A549 (cell line): ENCODE results near the gene MCRIP1. TPM values are rescaled to one million over a fixed set of nuclear protein-coding genes. Genes with fewer than 3 reads are reported as not detected.

Experiments used
- ATAC-seq, 2 experiments: fragments of 200-7000 bp in 1 of 2; fragments of >200 bp in 1 of 2; cut with Nextera tagmentation in 1 of 2; cut with Tn5 transposase in 1 of 2; 3 replicates each; pipeline versions ENCODE4 v1.8.0 to v1.9.1; 2018 to 2020; ENCODE audit warnings: mild to moderate bottlenecking in 1 of 2, moderate library complexity in 1 of 2
- CTCF ChIA-PET: fragments of 300-600 bp; sonication (Branson Sonifier 250); formaldehyde crosslinking; extraction: SDS; loops from one replicate; lab custom pipeline; 2021; ENCODE audit warnings: antibody characterized with exemption, inconsistent platforms; lab: Yijun Ruan, JAX
- POLR2A ChIA-PET: fragments of 350-600 bp; formaldehyde crosslinking; extraction: SDS; loops from one replicate; lab custom pipeline; 2021; ENCODE audit warnings: antibody characterized with exemption, inconsistent platforms; lab: Yijun Ruan, JAX
- DNase-seq, 2 experiments: peaks; one replicate each; pipeline versions ENCODE4 v3.0.0 to v3.0.0-alpha.2; 2011 to 2016; ENCODE audit warnings: low read depth in 1 of 2, low spot score in 1 of 2
- FAIRE-seq: peaks from 2 replicates; lab custom pipeline; 2011; peaks lifted over from hg19 to GRCh38; lab: Jason Lieb, UNC
- H3K27ac ChIP-seq, 2 experiments: fragments of >200 bp; sonication (Bioruptor Twin); formaldehyde crosslinking; 3 replicates each; pipeline ENCODE4 v1.5.1; 2016 to 2017
- H3K4me1 ChIP-seq: fragments of >200 bp; sonication (Bioruptor Twin); formaldehyde crosslinking; 3 replicates; pipeline ENCODE4 v1.6.1; 2016
- H3K4me2 ChIP-seq: fragments of >200 bp; sonication (Bioruptor Twin); formaldehyde crosslinking; 3 replicates; pipeline ENCODE4 v1.6.1; 2016
- H3K4me3 ChIP-seq: fragments of >200 bp; sonication (Bioruptor Twin); formaldehyde crosslinking; 3 replicates; pipeline ENCODE4 v1.5.1; 2016
- H3K9me3 ChIP-seq: fragments of >200 bp; sonication (Bioruptor Twin); formaldehyde crosslinking; 3 replicates; pipeline ENCODE4 v1.6.1; 2016
- CBX8 ChIP-seq: fragments of 200-600 bp; sonication (generic); IDR thresholded peaks from 2 replicates; pipeline ENCODE4 v1.6.1; 2016
- CEBPB ChIP-seq, 2 experiments: fragments of >200 bp in 1 of 2; sonication (Bioruptor Twin) in 1 of 2; formaldehyde crosslinking in 1 of 2; IDR thresholded peaks; 2 replicates each; pipeline ENCODE4 v1.6.1; 2012 to 2016
- CHD4 ChIP-seq: fragments of 200-600 bp; sonication (generic); IDR thresholded peaks from 2 replicates; pipeline ENCODE4 v1.6.1; 2016; ENCODE audit warnings: antibody characterized with exemption, mild to moderate bottlenecking, borderline replicate concordance
- EHF ChIP-seq: fragments of 250-450 bp; sonication (Bioruptor Pico); IDR thresholded peaks from 2 replicates; pipeline ENCODE4 v1.5.0; 2020; ENCODE audit warnings: mild to moderate bottlenecking
- FOSL2 ChIP-seq, 2 experiments: fragments of 450-650 bp in 1 of 2; fragments of >200 bp in 1 of 2; sonication (Bioruptor Twin) in 1 of 2; formaldehyde crosslinking; IDR thresholded peaks; 2 replicates each; pipeline versions ENCODE4 v1.5.0 to v1.6.1; 2016 to 2020; ENCODE audit warnings: mild to moderate bottlenecking in 1 of 2, moderate library complexity in 1 of 2
- HDAC2 ChIP-seq: fragments of 200-600 bp; sonication (generic); IDR thresholded peaks from 2 replicates; pipeline ENCODE4 v1.6.1; 2016
- HEYL ChIP-seq: fragments of 250-450 bp; sonication (Bioruptor Pico); IDR thresholded peaks from 2 replicates; pipeline ENCODE4 v1.8.0; 2021; ENCODE audit warnings: mild to moderate bottlenecking, moderate library complexity
- HOXA7 ChIP-seq: fragments of 250-450 bp; sonication (Bioruptor Pico); IDR thresholded peaks from 2 replicates; pipeline ENCODE4 v1.5.0; 2020; ENCODE audit warnings: mild to moderate bottlenecking, moderate library complexity
- HOXB13 ChIP-seq: fragments of 250-450 bp; sonication (Bioruptor Pico); IDR thresholded peaks from 2 replicates; pipeline ENCODE4 v1.5.0; 2020; ENCODE audit warnings: low read depth, mild to moderate bottlenecking, moderate library complexity
- HOXB5 ChIP-seq: fragments of 250-450 bp; sonication (Bioruptor Pico); IDR thresholded peaks from 2 replicates; pipeline ENCODE4 v1.5.0; 2020; ENCODE audit warnings: mild to moderate bottlenecking, moderate library complexity
- JUN ChIP-seq, 2 experiments: fragments of >200 bp; sonication (Bioruptor Twin); formaldehyde crosslinking; IDR thresholded peaks; 2 replicates in 1 of 2; 3 replicates in 1 of 2; pipeline ENCODE4 v1.6.1; 2016 to 2017
- MAFK ChIP-seq: fragments of 450-650 bp; IDR thresholded peaks from 2 replicates; pipeline ENCODE4 v1.6.1; 2014; ENCODE audit not compliant: partially characterized antibody
- MYC ChIP-seq: IDR thresholded peaks from 2 replicates; pipeline ENCODE4 v1.6.1; 2012; ENCODE audit warnings: mild to moderate bottlenecking, inconsistent platforms, low read length, improper control_type of control experiment, borderline replicate concordance
- NFE2L2 ChIP-seq: fragments of 150-350 bp; conservative IDR thresholded peaks from 2 replicates; pipeline ENCODE4 v1.6.1; 2014; ENCODE audit warnings: low read length
- NPAS2 ChIP-seq: fragments of 250-450 bp; sonication (Bioruptor Pico); IDR thresholded peaks from 2 replicates; pipeline ENCODE4 v1.8.0; 2022; ENCODE audit warnings: mild to moderate bottlenecking, moderate library complexity, borderline replicate concordance
- NR3C1 ChIP-seq: fragments of >200 bp; sonication (Bioruptor Twin); formaldehyde crosslinking; IDR thresholded peaks from 3 replicates; pipeline ENCODE4 v1.6.1; 2017
- RAD21 ChIP-seq, 2 experiments: fragments of >200 bp in 1 of 2; sonication (Bioruptor Twin) in 1 of 2; formaldehyde crosslinking in 1 of 2; IDR thresholded peaks in 1 of 2; conservative IDR thresholded peaks in 1 of 2; 2 replicates in 1 of 2; 3 replicates in 1 of 2; pipeline ENCODE4 v1.6.1; 2012 to 2018; ENCODE audit warnings: inconsistent platforms in 1 of 2
- RCOR1 ChIP-seq: fragments of 150-350 bp; IDR thresholded peaks from 2 replicates; pipeline ENCODE4 v1.6.1; 2014; ENCODE audit warnings: antibody characterized with exemption, low read length, low read depth
- RFX5 ChIP-seq: fragments of 450-650 bp; IDR thresholded peaks from 2 replicates; pipeline ENCODE4 v1.7.1; 2014; ENCODE audit warnings: antibody characterized with exemption, mild to moderate bottlenecking, moderate library complexity
- RNF2 ChIP-seq: fragments of 200-600 bp; sonication (generic); IDR thresholded peaks from 2 replicates; pipeline ENCODE4 v1.6.1; 2016; ENCODE audit warnings: low read depth, mild to moderate bottlenecking, antibody characterized with exemption, moderate library complexity, borderline replicate concordance
- SREBF2 ChIP-seq: fragments of 450-650 bp; IDR thresholded peaks from 2 replicates; pipeline ENCODE4 v1.6.1; 2014; ENCODE audit warnings: mild to moderate bottlenecking, moderate library complexity
- TP53 ChIP-seq: fragments of 250-450 bp; sonication (Bioruptor Pico); IDR thresholded peaks from 2 replicates; pipeline ENCODE4 v1.5.0; 2021; ENCODE audit warnings: mild to moderate bottlenecking, moderate library complexity
- ZC3H11A ChIP-seq: fragments of 450-650 bp; IDR thresholded peaks from 2 replicates; pipeline ENCODE4 v1.6.1; 2014; ENCODE audit warnings: antibody characterized with exemption, mild to moderate bottlenecking
- ZNF302 ChIP-seq: fragments of 250-450 bp; sonication (Bioruptor Pico); IDR thresholded peaks from 2 replicates; pipeline ENCODE4 v1.9.0; 2021; ENCODE audit warnings: inconsistent platforms, mild to moderate bottlenecking, moderate library complexity
- WGBS: methylation state at CpG from one replicate; pipeline ENCODE4 v1.1.6; 2017; ENCODE audit errors: missing lambda C conversion rate; 5-methylcytosine and 5-hydroxymethylcytosine counted together
- polyA plus RNA-seq, 4 experiments: library from polyadenylated mRNA; depleted of rRNA in 3 of 4; stranded (reverse); fragments of >200 nt; fragmentation: RNase III in 1 of 4; extraction: RNeasy Plus Mini Kit Qiagen cat#74134 plus additional on column Dnase treatment in 1 of 4; gene quantifications; 2 replicates in 3 of 4; 3 replicates in 1 of 4; pipeline ENCODE4 v1.2.3, GENCODE V29; 2011 to 2017
- TF ChIP-seq, protein P1 (sequence below): fragments of 150-350 bp; IDR thresholded peaks from 2 replicates; pipeline ENCODE4 v1.6.1; 2014; ENCODE audit warnings: low read depth, mild to moderate bottlenecking, low read length
- TF ChIP-seq, protein P2 (sequence below): IDR thresholded peaks from 2 replicates; pipeline ENCODE4 v1.6.1; 2012
- TF ChIP-seq, protein P3 (sequence below): fragments of >200 bp; sonication (Bioruptor Twin); formaldehyde crosslinking; IDR thresholded peaks from 3 replicates; pipeline ENCODE4 v1.5.1; 2016
- TF ChIP-seq, protein P4 (sequence below): fragments of >200 bp; sonication (Bioruptor Twin); formaldehyde crosslinking; IDR thresholded peaks from 3 replicates; pipeline ENCODE4 v1.6.1; 2016
- TF ChIP-seq, protein P5 (sequence below): IDR thresholded peaks from 2 replicates; pipeline ENCODE4 v1.6.1; 2012

MCRIP1 gene
- polyA plus RNA-seq, 2 of the 4 experiments (the other 2 are of a cell fraction) = 32.0 to 51.0 TPM

DNA sequence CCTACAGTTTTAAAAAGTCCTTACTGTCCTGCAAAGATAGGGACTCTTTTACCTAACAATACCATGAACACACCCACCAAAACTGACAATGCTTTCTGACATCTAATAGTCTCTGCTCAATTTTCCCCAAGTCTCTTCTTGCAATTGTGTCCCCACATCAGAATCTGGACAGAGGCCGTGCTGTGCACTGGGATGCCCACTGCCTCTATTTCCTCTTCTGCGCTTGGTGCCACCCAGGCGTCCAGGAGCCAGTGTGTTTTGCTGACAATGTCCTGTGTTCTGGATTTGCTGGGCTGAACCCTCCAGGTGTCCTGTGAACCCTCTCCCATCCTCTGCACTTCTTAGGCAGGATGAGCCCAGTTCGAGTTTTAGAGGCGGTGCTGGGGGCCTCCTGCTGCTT, 44.5 kb upstream of the MCRIP1 start:
- peaks cover 6% of the 10 kb centered on the region; the same call in 2 of the 3 replicates for H3K4me1 ChIP-seq
- no peaks in the 10 kb centered on the region for H3K9me3 ChIP-seq
- FAIRE-seq (no peak), ATAC-seq (no peak), DNase-seq (no peak)
- CTCF ChIA-PET = interaction anchor here (1.2 kb wide), 1 partner anchor 8 kb away, joined by 3 read pairs; no protein-coding TSS in a partner anchor
- no peak overlapping the region for H3K4me3 ChIP-seq
- H3K27ac ChIP-seq = no peak overlapping the region
- H3K4me2 ChIP-seq = no peak overlapping the region
- POLR2A ChIA-PET = interaction anchor here (1.4 kb wide), 1 partner anchor 9 kb away, joined by 5 read pairs; no protein-coding TSS in a partner anchor
- TF ChIP-seq, protein P1, sequence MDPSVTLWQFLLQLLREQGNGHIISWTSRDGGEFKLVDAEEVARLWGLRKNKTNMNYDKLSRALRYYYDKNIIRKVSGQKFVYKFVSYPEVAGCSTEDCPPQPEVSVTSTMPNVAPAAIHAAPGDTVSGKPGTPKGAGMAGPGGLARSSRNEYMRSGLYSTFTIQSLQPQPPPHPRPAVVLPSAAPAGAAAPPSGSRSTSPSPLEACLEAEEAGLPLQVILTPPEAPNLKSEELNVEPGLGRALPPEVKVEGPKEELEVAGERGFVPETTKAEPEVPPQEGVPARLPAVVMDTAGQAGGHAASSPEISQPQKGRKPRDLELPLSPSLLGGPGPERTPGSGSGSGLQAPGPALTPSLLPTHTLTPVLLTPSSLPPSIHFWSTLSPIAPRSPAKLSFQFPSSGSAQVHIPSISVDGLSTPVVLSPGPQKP = no peak
- TF ChIP-seq EHF (CRISPR knock-in tag) (no peak), ZNF302 (CRISPR knock-in tag) (no peak), HDAC2 (no peak)
- TF ChIP-seq, protein P2, sequence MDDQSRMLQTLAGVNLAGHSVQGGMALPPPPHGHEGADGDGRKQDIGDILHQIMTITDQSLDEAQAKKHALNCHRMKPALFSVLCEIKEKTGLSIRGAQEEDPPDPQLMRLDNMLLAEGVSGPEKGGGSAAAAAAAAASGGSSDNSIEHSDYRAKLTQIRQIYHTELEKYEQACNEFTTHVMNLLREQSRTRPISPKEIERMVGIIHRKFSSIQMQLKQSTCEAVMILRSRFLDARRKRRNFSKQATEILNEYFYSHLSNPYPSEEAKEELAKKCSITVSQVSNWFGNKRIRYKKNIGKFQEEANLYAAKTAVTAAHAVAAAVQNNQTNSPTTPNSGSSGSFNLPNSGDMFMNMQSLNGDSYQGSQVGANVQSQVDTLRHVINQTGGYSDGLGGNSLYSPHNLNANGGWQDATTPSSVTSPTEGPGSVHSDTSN = no peak
- 93% methylated on average over 5 of the region's 5 CpGs for WGBS

DNA sequence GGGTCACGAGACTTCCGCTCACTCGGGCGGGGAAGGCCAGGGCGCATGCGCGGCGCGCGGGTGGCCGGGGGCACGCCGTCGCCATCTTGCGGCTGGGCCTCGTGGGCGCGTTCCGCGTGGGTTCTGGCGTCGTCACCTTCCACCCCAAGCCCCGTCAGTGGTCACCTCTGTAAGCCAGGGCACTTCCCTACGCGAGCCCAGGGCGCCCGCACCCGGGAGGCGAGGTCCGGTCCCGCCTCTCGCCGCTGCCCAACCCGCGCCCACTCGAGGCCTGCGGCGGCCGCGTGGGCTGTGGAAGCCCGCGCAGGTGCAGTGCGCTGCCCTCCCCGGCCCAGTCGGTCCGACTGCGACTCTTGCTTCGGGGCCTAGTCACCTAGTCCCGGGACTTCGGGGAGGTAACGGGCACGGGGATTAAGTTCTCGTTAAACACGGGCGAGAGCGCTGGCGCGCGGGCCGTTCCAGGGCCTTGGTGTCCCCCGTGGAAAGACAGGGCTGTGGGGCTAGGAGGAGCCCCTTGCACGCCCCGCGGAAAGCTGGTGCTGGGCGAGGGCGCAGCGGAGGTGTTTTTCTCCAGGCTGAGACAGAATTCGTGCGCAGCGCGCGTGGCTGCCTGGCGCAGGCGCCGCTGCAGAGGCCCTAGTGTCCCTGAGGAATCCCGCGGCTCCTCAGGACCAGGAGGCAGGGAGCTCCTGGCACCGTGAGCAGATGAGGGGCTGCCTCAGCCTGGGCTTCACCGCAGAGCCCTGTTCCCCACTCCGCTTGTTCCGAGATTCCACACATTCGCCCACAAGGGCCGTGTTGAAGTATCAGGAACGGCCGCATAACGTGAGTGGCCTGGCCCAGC, 38.5 kb upstream of the MCRIP1 start:
- DNase-seq = peak; percentile 95 to 96
- CTCF ChIA-PET = interaction anchor here (0.6 to 8.6 kb wide), 7 partner anchors 11 to 171 kb away, joined by 3 to 126 read pairs (median 3); partner anchors contain the start of gene P4HB
- peak; percentile 99 for TF ChIP-seq HOXB13
- no peak for TF ChIP-seq MAFK
- peak; percentile 99 for TF ChIP-seq HOXB5 (CRISPR knock-in tag)
- TF ChIP-seq RFX5 = peak; percentile 70
- TF ChIP-seq, protein P3, sequence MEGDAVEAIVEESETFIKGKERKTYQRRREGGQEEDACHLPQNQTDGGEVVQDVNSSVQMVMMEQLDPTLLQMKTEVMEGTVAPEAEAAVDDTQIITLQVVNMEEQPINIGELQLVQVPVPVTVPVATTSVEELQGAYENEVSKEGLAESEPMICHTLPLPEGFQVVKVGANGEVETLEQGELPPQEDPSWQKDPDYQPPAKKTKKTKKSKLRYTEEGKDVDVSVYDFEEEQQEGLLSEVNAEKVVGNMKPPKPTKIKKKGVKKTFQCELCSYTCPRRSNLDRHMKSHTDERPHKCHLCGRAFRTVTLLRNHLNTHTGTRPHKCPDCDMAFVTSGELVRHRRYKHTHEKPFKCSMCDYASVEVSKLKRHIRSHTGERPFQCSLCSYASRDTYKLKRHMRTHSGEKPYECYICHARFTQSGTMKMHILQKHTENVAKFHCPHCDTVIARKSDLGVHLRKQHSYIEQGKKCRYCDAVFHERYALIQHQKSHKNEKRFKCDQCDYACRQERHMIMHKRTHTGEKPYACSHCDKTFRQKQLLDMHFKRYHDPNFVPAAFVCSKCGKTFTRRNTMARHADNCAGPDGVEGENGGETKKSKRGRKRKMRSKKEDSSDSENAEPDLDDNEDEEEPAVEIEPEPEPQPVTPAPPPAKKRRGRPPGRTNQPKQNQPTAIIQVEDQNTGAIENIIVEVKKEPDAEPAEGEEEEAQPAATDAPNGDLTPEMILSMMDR = no peak; the same call in 2 of the 3 replicates
- TF ChIP-seq, protein P4, sequence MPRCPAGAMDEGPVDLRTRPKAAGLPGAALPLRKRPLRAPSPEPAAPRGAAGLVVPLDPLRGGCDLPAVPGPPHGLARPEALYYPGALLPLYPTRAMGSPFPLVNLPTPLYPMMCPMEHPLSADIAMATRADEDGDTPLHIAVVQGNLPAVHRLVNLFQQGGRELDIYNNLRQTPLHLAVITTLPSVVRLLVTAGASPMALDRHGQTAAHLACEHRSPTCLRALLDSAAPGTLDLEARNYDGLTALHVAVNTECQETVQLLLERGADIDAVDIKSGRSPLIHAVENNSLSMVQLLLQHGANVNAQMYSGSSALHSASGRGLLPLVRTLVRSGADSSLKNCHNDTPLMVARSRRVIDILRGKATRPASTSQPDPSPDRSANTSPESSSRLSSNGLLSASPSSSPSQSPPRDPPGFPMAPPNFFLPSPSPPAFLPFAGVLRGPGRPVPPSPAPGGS = peak; percentile 71
- peak; percentile 90; the same call in 1 of the 2 replicates for TF ChIP-seq NPAS2
- TF ChIP-seq RCOR1 = no peak
- TF ChIP-seq CBX8 = no peak
- TF ChIP-seq RAD21 (conservative IDR thresholded peaks at IDR 0.05 in 1 of 2, IDR thresholded peaks at IDR 0.05 in 1 of 2) = no peak; a peak in 1 of 5 replicates
- no peak for TF ChIP-seq FOSL2 (IDR thresholded peaks at IDR 0.05)
- peak; percentile 39; the same call in 1 of the 2 replicates for TF ChIP-seq FOSL2 (CRISPR knock-in tag; IDR thresholded peaks at IDR 0.05)
- TF ChIP-seq MYC = peak; percentile 99
- TF ChIP-seq, protein P1 = no peak
- no peak for TF ChIP-seq NR3C1
- TF ChIP-seq HDAC2 = no peak
- peak; percentile 93; the same call in 1 of the 2 replicates for TF ChIP-seq RNF2
- no peak for TF ChIP-seq CEBPB (IDR thresholded peaks at IDR 0.05)
- no peak for TF ChIP-seq SREBF2
- peak; percentile 98 for TF ChIP-seq HEYL (CRISPR knock-in tag)
- peak; percentile 96 for TF ChIP-seq TP53 (CRISPR knock-in tag)
- TF ChIP-seq EHF (CRISPR knock-in tag) = peak; percentile 99
- TF ChIP-seq NFE2L2 = no peak
- peak; percentile 54 to 78; a peak in 3 of 5 replicates for TF ChIP-seq JUN (IDR thresholded peaks at IDR 0.05)
- TF ChIP-seq, protein P5, sequence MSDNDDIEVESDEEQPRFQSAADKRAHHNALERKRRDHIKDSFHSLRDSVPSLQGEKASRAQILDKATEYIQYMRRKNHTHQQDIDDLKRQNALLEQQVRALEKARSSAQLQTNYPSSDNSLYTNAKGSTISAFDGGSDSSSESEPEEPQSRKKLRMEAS = peak; percentile 100
- TF ChIP-seq ZC3H11A = no peak
- 0 out of 2 replicates have a peak, but pooled peaks have one; percentile 4 for TF ChIP-seq CHD4
- no peak for TF ChIP-seq HOXA7

More for the DNA sequence above, 38.5 kb upstream of the MCRIP1 start:
- WGBS = 33% methylated on average over 65 of the region's 86 CpGs
- peak overlapping the region; percentile 97 for H3K4me2 ChIP-seq
- ATAC-seq (no peak), FAIRE-seq (no peak)
- H3K9me3 ChIP-seq = no peaks in the 10 kb centered on the region
- H3K27ac ChIP-seq = peak overlapping the region; percentile 97 to 100
- peak overlapping the region; percentile 99 for H3K4me3 ChIP-seq
- peaks cover 41% of the 10 kb centered on the region for H3K4me1 ChIP-seq
- POLR2A ChIA-PET = interaction anchor here (1.0 to 1.6 kb wide), 2 partner anchors 11 kb away, joined by 4 to 6 read pairs; partner anchors contain the start of gene P4HB
